ENCODE data around the gene NPHP4.
"Not testable (repeated sequence)": the region's sequence is repeated elsewhere in the genome, so short reads cannot be mapped to it uniquely, and the experiment has no call there.

NPHP4 gene

DNA sequence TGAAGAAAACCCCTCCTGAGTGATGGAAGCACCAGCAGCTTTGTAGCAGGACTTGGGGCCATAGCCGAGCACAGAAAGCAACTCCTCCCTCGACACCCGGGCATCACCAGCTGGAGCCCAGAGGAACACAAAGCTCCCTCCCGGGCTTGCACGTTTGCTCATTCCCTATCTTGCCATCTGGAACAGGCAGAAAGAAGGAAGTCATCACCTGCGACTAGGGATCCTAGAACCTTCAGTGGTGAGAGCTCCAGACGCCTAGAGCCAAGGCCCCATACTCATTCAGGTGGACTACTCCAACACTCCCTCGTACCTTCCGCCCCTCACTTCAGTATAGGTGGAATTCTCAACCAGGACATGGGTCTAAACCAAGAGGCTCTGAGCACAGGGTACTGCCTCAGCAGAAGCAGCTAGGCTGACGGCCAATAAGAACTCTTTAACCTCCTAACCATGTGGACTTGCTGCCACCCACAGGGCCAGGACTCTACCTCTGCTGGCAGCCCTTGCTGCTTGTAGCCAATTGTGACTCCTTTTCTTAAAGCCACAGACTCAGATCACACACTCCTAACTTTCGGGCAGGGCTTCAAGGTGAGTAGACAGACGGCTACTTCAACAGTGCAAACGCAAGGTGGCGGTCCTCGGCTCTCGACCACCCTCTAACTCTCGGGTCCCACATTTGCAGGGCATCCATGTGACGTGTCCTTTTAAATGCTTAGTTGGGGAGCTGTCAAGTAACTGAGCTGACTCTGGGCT is 65.4 kb downstream of the NPHP4 start:
- no peak for DNase-seq
- H3K9ac ChIP-seq (ENCODE audit: low read length), result no peak overlapping the region
- no peak overlapping the region for H3K4me3 ChIP-seq (ENCODE audit: low read length)

GRCh38 chr1:5922700-5923330 is 69.4 kb downstream of the NPHP4 start:
- not testable (repeated sequence) for H4K20me1 ChIP-seq (ENCODE audit: insufficient read depth, low read length); H3K4me3 ChIP-seq (ENCODE audit: low read length); H3K4me2 ChIP-seq (ENCODE audit: low read depth, low read length); H3K4me1 ChIP-seq (ENCODE audit: low read length); H3K36me3 ChIP-seq (replicated peaks; ENCODE audit: insufficient read depth, low read length); H3K79me2 ChIP-seq (ENCODE audit: low read length); H3K27me3 ChIP-seq (replicated peaks; ENCODE audit: insufficient read depth, low read length); H3K9me2 ChIP-seq (replicated peaks; ENCODE audit: insufficient read depth, low read length); H3K9me3 ChIP-seq (replicated peaks; ENCODE audit: insufficient read depth, low read length); H3K27ac ChIP-seq (ENCODE audit: low read length); DNase-seq; H3K9ac ChIP-seq (ENCODE audit: low read length); H3F3A ChIP-seq (ENCODE audit: insufficient read depth, low read length); H2AFZ ChIP-seq (ENCODE audit: low read length)

More for the DNA sequence above, 65.4 kb downstream of the NPHP4 start:
- no peaks in the 10 kb centered on the region for H3K9me3 ChIP-seq (replicated peaks; ENCODE audit: insufficient read depth, low read length)
- H3K36me3 ChIP-seq (replicated peaks; ENCODE audit: insufficient read depth, low read length), result no peaks in the 10 kb centered on the region
- no peaks in the 10 kb centered on the region for H4K20me1 ChIP-seq (ENCODE audit: insufficient read depth, low read length)
- H3K79me2 ChIP-seq (ENCODE audit: low read length), result no peaks in the 10 kb centered on the region
- no peak overlapping the region for H3K4me2 ChIP-seq (ENCODE audit: low read depth, low read length)
- no peaks in the 10 kb centered on the region for H3K9me2 ChIP-seq (replicated peaks; ENCODE audit: insufficient read depth, low read length)
- no peaks in the 10 kb centered on the region for H3K4me1 ChIP-seq (ENCODE audit: low read length)
- no peak for TF ChIP-seq EZH2 (optimal IDR thresholded peaks at IDR 0.05; ENCODE audit: low read depth, low read length)
- TF ChIP-seq CTCF (IDR thresholded peaks at IDR 0.05; ENCODE audit: low read length), result no peak
- no peak for TF ChIP-seq EZH2phosphoT487 (IDR thresholded peaks at IDR 0.05; ENCODE audit: low read length)
- no peaks in the 10 kb centered on the region for H3K27me3 ChIP-seq (replicated peaks; ENCODE audit: insufficient read depth, low read length)
- no peak overlapping the region for H2AFZ ChIP-seq (ENCODE audit: low read length)
- no peak overlapping the region for H3K27ac ChIP-seq (ENCODE audit: low read length)
- H3F3A ChIP-seq (ENCODE audit: insufficient read depth, low read length), result no peaks in the 10 kb centered on the region

DNA sequence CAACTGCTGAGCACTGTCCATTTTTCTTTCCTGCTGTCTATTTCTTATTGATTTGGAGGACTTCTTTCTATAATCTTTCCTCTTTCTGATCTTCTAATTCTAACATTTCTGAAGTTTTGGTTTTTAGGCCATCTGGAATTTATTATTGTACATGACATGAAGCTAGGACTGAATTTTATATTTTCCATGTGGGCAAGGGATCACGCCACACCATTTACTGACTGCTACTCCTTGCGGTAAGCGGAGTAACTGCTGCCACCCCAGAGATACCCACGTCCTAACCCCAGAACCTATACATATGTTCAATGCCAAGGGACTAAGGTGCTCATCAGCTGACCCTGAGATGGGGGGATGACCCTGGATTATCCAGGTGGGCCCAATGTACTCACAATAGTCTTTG is 70.6 kb downstream of the NPHP4 start:
- TF ChIP-seq EZH2 (optimal IDR thresholded peaks at IDR 0.05; ENCODE audit: low read depth, low read length), result no peak
- no peak for TF ChIP-seq CTCF (IDR thresholded peaks at IDR 0.05; ENCODE audit: low read length)
- TF ChIP-seq EZH2phosphoT487 (IDR thresholded peaks at IDR 0.05; ENCODE audit: low read length), result no peak
- Histone ChIP-seq H3K9ac (ENCODE audit: low read length) (no peak overlapping the region), H3K9me3 (replicated peaks; ENCODE audit: insufficient read depth, low read length) (no peaks in the 10 kb centered on the region), H3K27me3 (replicated peaks; ENCODE audit: insufficient read depth, low read length) (no peaks in the 10 kb centered on the region), H3K27ac (ENCODE audit: low read length) (no peak overlapping the region), H3F3A (ENCODE audit: insufficient read depth, low read length) (no peaks in the 10 kb centered on the region), H3K9me2 (replicated peaks; ENCODE audit: insufficient read depth, low read length) (no peaks in the 10 kb centered on the region), H3K79me2 (ENCODE audit: low read length) (no peaks in the 10 kb centered on the region), H3K36me3 (replicated peaks; ENCODE audit: insufficient read depth, low read length) (no peaks in the 10 kb centered on the region), H3K4me2 (ENCODE audit: low read depth, low read length) (no peak overlapping the region), H2AFZ (ENCODE audit: low read length) (no peak overlapping the region), H3K4me1 (ENCODE audit: low read length) (no peaks in the 10 kb centered on the region), H4K20me1 (ENCODE audit: insufficient read depth, low read length) (no peaks in the 10 kb centered on the region), H3K4me3 (ENCODE audit: low read length) (no peak overlapping the region)
- no peak for DNase-seq

DNA sequence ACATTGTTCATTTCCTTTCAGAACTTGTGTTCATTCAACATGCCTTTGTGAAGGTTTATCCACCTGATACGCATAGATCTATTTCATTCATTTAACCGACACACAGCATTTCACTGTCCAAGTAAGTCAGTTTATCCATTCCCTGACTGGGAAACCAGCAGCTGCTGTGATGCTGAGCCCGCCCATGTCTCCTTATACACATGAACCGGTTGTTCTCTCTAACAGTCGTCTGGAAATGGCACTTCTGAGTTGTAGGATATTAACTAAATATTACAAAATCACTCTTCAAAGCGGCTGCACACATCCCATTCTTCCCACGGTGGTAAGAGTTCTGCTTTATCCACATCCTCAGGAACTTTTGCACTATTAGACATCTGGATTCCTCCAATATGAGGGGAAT is 71.1 kb downstream of the NPHP4 start:
- no peak for TF ChIP-seq EZH2phosphoT487 (IDR thresholded peaks at IDR 0.05; ENCODE audit: low read length)
- no peak for TF ChIP-seq CTCF (IDR thresholded peaks at IDR 0.05; ENCODE audit: low read length)
- TF ChIP-seq EZH2 (optimal IDR thresholded peaks at IDR 0.05; ENCODE audit: low read depth, low read length), result no peak
- Histone ChIP-seq H2AFZ (ENCODE audit: low read length) (no peak overlapping the region), H3K36me3 (replicated peaks; ENCODE audit: insufficient read depth, low read length) (no peaks in the 10 kb centered on the region), H3K4me1 (ENCODE audit: low read length) (no peaks in the 10 kb centered on the region), H4K20me1 (ENCODE audit: insufficient read depth, low read length) (no peaks in the 10 kb centered on the region), H3K4me2 (ENCODE audit: low read depth, low read length) (no peak overlapping the region), H3K9me3 (replicated peaks; ENCODE audit: insufficient read depth, low read length) (no peaks in the 10 kb centered on the region), H3K9ac (ENCODE audit: low read length) (no peak overlapping the region), H3K9me2 (replicated peaks; ENCODE audit: insufficient read depth, low read length) (no peaks in the 10 kb centered on the region), H3K27ac (ENCODE audit: low read length) (no peak overlapping the region), H3K4me3 (ENCODE audit: low read length) (no peak overlapping the region), H3F3A (ENCODE audit: insufficient read depth, low read length) (no peaks in the 10 kb centered on the region), H3K79me2 (ENCODE audit: low read length) (no peaks in the 10 kb centered on the region), H3K27me3 (replicated peaks; ENCODE audit: insufficient read depth, low read length) (no peaks in the 10 kb centered on the region)
- DNase-seq, result no peak

All from MM.1S (cell line).